DOHH2 (cell line): ENCODE measurements around the gene MOXD1.
A peak's percentile ranks its signal among the peaks of the same experiment; 100 is the strongest.

Source experiments
- H3F3A ChIP-seq: fragments of 200-600 bp; sonication (generic), shearing (Covaris generic); 2 replicates; pipeline ENCODE4 v1.6.0; 2016; ENCODE audit warnings: antibody characterized with exemption, mild to moderate bottlenecking; ENCODE audit not compliant: control insufficient read depth, insufficient read depth
- H3K27ac ChIP-seq: fragments of 200-600 bp; sonication (generic); 2 replicates; pipeline ENCODE4 v1.5.1; 2014; ENCODE audit warnings: low read depth, mild to moderate bottlenecking, low read length, moderate library complexity
- H3K27me3 ChIP-seq: fragments of 200-600 bp; sonication (generic); 2 replicates; pipeline ENCODE4 v1.6.1; 2014; ENCODE audit warnings: mild to moderate bottlenecking, low read length, mixed read lengths; ENCODE audit not compliant: control insufficient read depth
- H3K36me3 ChIP-seq: fragments of 200-600 bp; sonication (generic); 2 replicates; pipeline ENCODE4 v1.6.1; 2014; ENCODE audit warnings: mild to moderate bottlenecking, low read length, moderate library complexity, mixed read lengths; ENCODE audit not compliant: control insufficient read depth
- H3K4me1 ChIP-seq: fragments of 200-600 bp; sonication (generic); 2 replicates; pipeline ENCODE4 v1.6.1; 2014; ENCODE audit warnings: mild to moderate bottlenecking, low read length, mixed read lengths; ENCODE audit not compliant: control insufficient read depth
- H3K4me2 ChIP-seq: fragments of 200-600 bp; sonication (generic); 2 replicates; pipeline ENCODE4 v1.6.0; 2014; ENCODE audit warnings: mild to moderate bottlenecking, low read length, moderate library complexity
- H3K4me3 ChIP-seq: fragments of 200-600 bp; sonication (generic); 2 replicates; pipeline ENCODE4 v1.5.1; 2014; ENCODE audit warnings: mild to moderate bottlenecking, low read length, mixed read lengths
- H3K79me2 ChIP-seq: fragments of 200-600 bp; sonication (generic); 2 replicates; pipeline ENCODE4 v1.6.1; 2014; ENCODE audit warnings: mild to moderate bottlenecking, low read length, mixed read lengths; ENCODE audit not compliant: control insufficient read depth
- H3K9me2 ChIP-seq: fragments of 200-600 bp; sonication (generic); replicated peaks from 2 replicates; pipeline ENCODE4 v1.6.1; 2014; ENCODE audit warnings: mild to moderate bottlenecking, low read length, mixed read lengths; ENCODE audit not compliant: control insufficient read depth
- H3K9me3 ChIP-seq: fragments of 200-600 bp; sonication (generic); 2 replicates; pipeline ENCODE4 v1.6.1; 2014; ENCODE audit warnings: antibody characterized with exemption, low read length, mixed read lengths; ENCODE audit not compliant: control insufficient read depth, insufficient read depth
- H4K20me1 ChIP-seq: fragments of 200-600 bp; sonication (generic); 2 replicates; pipeline ENCODE4 v1.6.0; 2014; ENCODE audit warnings: low read depth, mild to moderate bottlenecking, antibody characterized with exemption, low read length, moderate library complexity; ENCODE audit not compliant: control insufficient read depth, insufficient read depth
- EZH2phosphoT487 ChIP-seq: fragments of 200-600 bp; sonication (generic); IDR thresholded peaks from 2 replicates; pipeline ENCODE4 v1.6.1; 2017; ENCODE audit warnings: borderline replicate concordance, mild to moderate bottlenecking, antibody characterized with exemption, low read length, moderate library complexity, mixed read lengths
- TF ChIP-seq, protein P1 (sequence below): fragments of 200-600 bp; sonication (generic); IDR thresholded peaks from one replicate; pipeline ENCODE4 v1.5.1; 2014; ENCODE audit warnings: antibody characterized with exemption, mild to moderate bottlenecking, low read depth, low read length; ENCODE audit not compliant: poor library complexity, severe bottlenecking

The MOXD1 gene

DNA sequence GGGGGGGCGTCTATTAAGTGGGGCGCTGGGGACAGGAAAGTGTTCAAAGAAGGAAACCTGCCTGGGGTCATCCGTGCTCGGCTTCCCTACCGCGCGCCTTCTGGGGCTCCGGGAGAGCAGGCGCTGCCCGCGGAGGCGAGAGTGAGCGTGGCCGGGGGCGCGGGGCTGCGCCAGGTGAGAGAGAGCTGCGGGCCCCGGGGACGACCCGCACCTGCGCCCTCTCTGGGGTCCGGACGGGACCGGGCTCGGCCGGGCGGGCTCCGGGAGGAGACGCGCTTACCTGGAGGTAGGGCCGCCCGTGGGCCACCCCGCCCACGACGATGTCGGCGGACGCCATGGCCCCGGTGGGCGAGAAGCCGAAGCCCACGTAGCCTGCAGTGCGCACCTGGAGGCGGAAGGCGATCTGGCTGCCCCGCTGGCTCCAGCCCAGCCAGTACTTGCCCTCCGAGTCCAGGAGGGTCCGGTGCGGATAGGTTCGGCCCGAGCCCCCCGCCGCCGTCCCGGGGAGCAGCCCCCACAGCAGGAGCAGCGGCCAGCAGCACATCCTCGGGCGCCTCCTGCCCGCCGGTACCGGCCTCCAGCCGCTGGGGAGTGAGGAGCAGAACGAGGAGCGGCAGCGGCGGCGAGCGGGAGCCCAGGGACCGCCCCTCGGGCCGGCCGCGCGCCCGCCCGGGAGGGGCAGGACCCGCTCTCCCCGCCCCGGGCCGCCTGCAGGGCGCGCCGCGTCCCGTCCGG lies at the start of gene MOXD1:
MOXD1 (minus strand) TSS at position 593 of the 735 bp plus-strand sequence; CDS start at position 544, 49 bp downstream.
- Histone ChIP-seq H3K4me2 (peak within 1 kb of the TSS; percentile 78), H3F3A (no peaks in the 10 kb centered on the region), H3K4me1 (peaks cover 3% of the 10 kb centered on the region; the same call in 1 of the 2 replicates), H3K27me3 (peaks cover 42% of the 10 kb centered on the region), H4K20me1 (no peaks in the 10 kb centered on the region), H3K36me3 (no peaks in the 10 kb centered on the region), H3K79me2 (no peaks in the 10 kb centered on the region), H3K4me3 (peak within 1 kb of the TSS; percentile 77), H3K27ac (no peak within 1 kb of the TSS), H3K9me3 (no peaks in the 10 kb centered on the region), H3K9me2 (no peaks in the 10 kb centered on the region)
- no peak; the same call in 1 of the 2 replicates for TF ChIP-seq EZH2phosphoT487
- TF ChIP-seq, protein P1, sequence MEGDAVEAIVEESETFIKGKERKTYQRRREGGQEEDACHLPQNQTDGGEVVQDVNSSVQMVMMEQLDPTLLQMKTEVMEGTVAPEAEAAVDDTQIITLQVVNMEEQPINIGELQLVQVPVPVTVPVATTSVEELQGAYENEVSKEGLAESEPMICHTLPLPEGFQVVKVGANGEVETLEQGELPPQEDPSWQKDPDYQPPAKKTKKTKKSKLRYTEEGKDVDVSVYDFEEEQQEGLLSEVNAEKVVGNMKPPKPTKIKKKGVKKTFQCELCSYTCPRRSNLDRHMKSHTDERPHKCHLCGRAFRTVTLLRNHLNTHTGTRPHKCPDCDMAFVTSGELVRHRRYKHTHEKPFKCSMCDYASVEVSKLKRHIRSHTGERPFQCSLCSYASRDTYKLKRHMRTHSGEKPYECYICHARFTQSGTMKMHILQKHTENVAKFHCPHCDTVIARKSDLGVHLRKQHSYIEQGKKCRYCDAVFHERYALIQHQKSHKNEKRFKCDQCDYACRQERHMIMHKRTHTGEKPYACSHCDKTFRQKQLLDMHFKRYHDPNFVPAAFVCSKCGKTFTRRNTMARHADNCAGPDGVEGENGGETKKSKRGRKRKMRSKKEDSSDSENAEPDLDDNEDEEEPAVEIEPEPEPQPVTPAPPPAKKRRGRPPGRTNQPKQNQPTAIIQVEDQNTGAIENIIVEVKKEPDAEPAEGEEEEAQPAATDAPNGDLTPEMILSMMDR: peak; percentile 19

DNA sequence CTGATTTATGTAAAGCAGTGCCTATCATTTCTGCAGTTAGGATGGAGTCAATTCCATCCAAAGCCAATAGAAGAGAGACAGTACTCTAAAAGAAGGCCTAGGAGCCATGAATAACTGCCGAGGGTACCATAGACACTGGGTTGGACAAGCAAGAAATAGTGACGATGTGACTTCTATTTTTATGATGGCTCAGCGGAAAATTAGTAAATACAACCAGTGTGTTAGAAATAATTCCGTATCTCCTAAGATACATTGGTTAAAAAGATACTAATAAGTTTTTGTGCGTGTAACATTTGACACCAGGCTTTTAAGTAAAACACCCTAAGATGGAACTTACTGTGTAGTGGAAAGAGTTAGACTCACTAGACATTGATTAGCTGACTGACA lies 45.6 kb upstream of the MOXD1 start:
- peaks cover 53% of the 10 kb centered on the region for H3K36me3 ChIP-seq
- no peaks in the 10 kb centered on the region for H3K9me3 ChIP-seq
- H3K4me2 ChIP-seq: no peak overlapping the region
- H3K27ac ChIP-seq: no peak overlapping the region
- no peak for TF ChIP-seq EZH2phosphoT487
- TF ChIP-seq, protein P1: no peak
- no peaks in the 10 kb centered on the region for H3K79me2 ChIP-seq
- H3K4me1 ChIP-seq: no peaks in the 10 kb centered on the region
- H3F3A ChIP-seq: peaks cover 41% of the 10 kb centered on the region
- H4K20me1 ChIP-seq: no peaks in the 10 kb centered on the region
- no peaks in the 10 kb centered on the region for H3K27me3 ChIP-seq
- no peak overlapping the region for H3K4me3 ChIP-seq
- no peaks in the 10 kb centered on the region for H3K9me2 ChIP-seq

DNA sequence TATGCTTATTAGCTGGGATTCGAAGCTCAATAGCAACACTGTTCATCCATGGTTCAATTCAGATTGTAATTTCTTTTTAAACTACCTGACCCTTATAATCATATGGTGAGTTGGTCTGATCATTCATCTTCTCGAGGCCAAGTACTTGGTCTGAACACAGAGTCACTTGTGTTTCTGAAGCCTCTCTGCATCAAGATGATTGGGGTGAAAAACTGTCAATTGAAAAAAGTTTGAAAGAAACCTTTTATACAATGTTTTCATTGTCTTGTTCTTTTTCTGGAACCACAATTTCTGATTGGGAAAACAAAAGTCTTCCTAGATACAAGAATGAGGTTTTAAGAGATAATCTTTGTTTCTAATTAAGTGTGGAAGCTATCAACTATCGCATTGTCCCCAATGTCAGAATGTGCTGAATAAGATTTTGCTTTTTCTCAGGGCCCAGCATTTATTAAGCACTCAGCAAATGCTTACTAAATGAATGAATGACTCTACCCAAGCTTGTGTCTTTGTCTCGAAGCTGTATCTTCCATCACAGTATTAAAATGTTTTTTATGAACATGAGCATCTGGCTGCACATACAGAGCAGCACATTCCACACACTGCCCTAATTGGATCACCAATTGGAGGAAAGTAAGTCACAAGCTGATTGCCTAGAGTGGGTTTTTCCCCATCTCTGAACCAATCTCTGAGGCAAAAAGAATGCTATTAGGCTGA lies 45.0 kb upstream of the MOXD1 start:
- no peaks in the 10 kb centered on the region for H3K79me2 ChIP-seq
- peaks cover 48% of the 10 kb centered on the region for H3K36me3 ChIP-seq
- H3F3A ChIP-seq: peaks cover 46% of the 10 kb centered on the region
- TF ChIP-seq, protein P1: no peak
- no peak for TF ChIP-seq EZH2phosphoT487
- no peaks in the 10 kb centered on the region for H3K4me1 ChIP-seq
- H3K4me3 ChIP-seq: no peak overlapping the region
- no peak overlapping the region for H3K27ac ChIP-seq
- no peaks in the 10 kb centered on the region for H3K9me3 ChIP-seq
- H3K27me3 ChIP-seq: no peaks in the 10 kb centered on the region
- H3K9me2 ChIP-seq: no peaks in the 10 kb centered on the region
- H4K20me1 ChIP-seq: no peaks in the 10 kb centered on the region
- H3K4me2 ChIP-seq: no peak overlapping the region
